SK-N-SH treated with all-trans-retinoic acid at 6 μM for 48 hours (cell line): ENCODE data around the gene FRMD4A.

Experiments
- ATAC-seq: fragments of 200-7000 bp; cut with Tn5 transposase; 3 replicates; pipeline ENCODE4 v1.9.1; 2020; ENCODE audit warnings: mild to moderate bottlenecking, moderate library complexity
- ARNTL ChIP-seq: fragments of 450-650 bp; formaldehyde crosslinking; IDR thresholded peaks from 2 replicates; pipeline ENCODE4 v1.5.0; 2020; ENCODE audit warnings: low read depth, mild to moderate bottlenecking, moderate library complexity, borderline replicate concordance
- BACH2 ChIP-seq: fragments of 250-450 bp; sonication (Bioruptor Pico); IDR thresholded peaks from 2 replicates; pipeline ENCODE4 v1.9.0; 2021; ENCODE audit warnings: mild to moderate bottlenecking, borderline replicate concordance
- CREB5 ChIP-seq: fragments of 250-450 bp; sonication (Bioruptor Pico); IDR thresholded peaks from 2 replicates; pipeline ENCODE4 v1.5.1; 2020; ENCODE audit warnings: low read depth, mild to moderate bottlenecking, moderate library complexity
- CSDC2 ChIP-seq: fragments of 250-450 bp; sonication (Bioruptor Pico); IDR thresholded peaks from 2 replicates; pipeline ENCODE4 v1.5.0; 2020; ENCODE audit warnings: mild to moderate bottlenecking, moderate library complexity
- CSRNP3 ChIP-seq: fragments of 250-450 bp; sonication (Bioruptor Pico); IDR thresholded peaks from 2 replicates; pipeline ENCODE4 v1.5.1; 2021; ENCODE audit warnings: mild to moderate bottlenecking, moderate library complexity
- ESRRG ChIP-seq: fragments of 250-450 bp; sonication (Bioruptor Pico); IDR thresholded peaks from 2 replicates; pipeline ENCODE4 v1.6.1; 2021; ENCODE audit warnings: mild to moderate bottlenecking
- GLIS3 ChIP-seq: fragments of 250-450 bp; sonication (Bioruptor Pico); IDR thresholded peaks from 2 replicates; pipeline ENCODE4 v1.5.0; 2020; ENCODE audit warnings: mild to moderate bottlenecking, moderate library complexity
- ISL1 ChIP-seq: fragments of 250-450 bp; sonication (Bioruptor Pico); IDR thresholded peaks from 2 replicates; pipeline ENCODE4 v2.1.2; 2022; ENCODE audit warnings: mild to moderate bottlenecking, moderate library complexity
- OSR1 ChIP-seq: fragments of 250-450 bp; sonication (Bioruptor Pico); IDR thresholded peaks from 2 replicates; pipeline ENCODE4 v1.8.0; 2022; ENCODE audit warnings: moderate library complexity, mild to moderate bottlenecking, inconsistent platforms
- PATZ1 ChIP-seq: fragments of 250-450 bp; sonication (Bioruptor Pico); IDR thresholded peaks from 2 replicates; pipeline ENCODE4 v1.8.0; 2020; ENCODE audit warnings: mild to moderate bottlenecking, moderate library complexity, borderline replicate concordance
- POU6F1 ChIP-seq: fragments of 250-450 bp; sonication (Bioruptor Pico); IDR thresholded peaks from 2 replicates; pipeline ENCODE4 v1.8.0; 2021; ENCODE audit warnings: low read depth, mild to moderate bottlenecking, moderate library complexity, borderline replicate concordance
- PPARA ChIP-seq: fragments of 250-450 bp; sonication (Bioruptor Pico); IDR thresholded peaks from 2 replicates; pipeline ENCODE4 v1.5.0; 2020; ENCODE audit warnings: mild to moderate bottlenecking, borderline replicate concordance
- RARB ChIP-seq: fragments of 250-450 bp; sonication (Bioruptor Pico); IDR thresholded peaks from 2 replicates; pipeline ENCODE4 v1.8.0; 2021; ENCODE audit warnings: mild to moderate bottlenecking, moderate library complexity
- SNAI2 ChIP-seq: fragments of 250-450 bp; sonication (Bioruptor Pico); IDR thresholded peaks from 2 replicates; pipeline ENCODE4 v1.5.0; 2020; ENCODE audit warnings: mild to moderate bottlenecking, moderate library complexity
- TCF4 ChIP-seq: fragments of 250-450 bp; sonication (Bioruptor Pico); IDR thresholded peaks from 2 replicates; pipeline ENCODE4 v1.8.0; 2021; ENCODE audit warnings: mild to moderate bottlenecking, moderate library complexity, borderline replicate concordance
- TOX ChIP-seq: fragments of 250-450 bp; sonication (Bioruptor Pico); IDR thresholded peaks from 2 replicates; pipeline ENCODE4 v1.8.0; 2021; ENCODE audit warnings: mild to moderate bottlenecking, moderate library complexity, borderline replicate concordance
- ZC3H10 ChIP-seq: fragments of 250-450 bp; sonication (Bioruptor Pico); IDR thresholded peaks from 2 replicates; pipeline ENCODE4 v1.5.1; 2021; ENCODE audit warnings: mild to moderate bottlenecking, moderate library complexity
- ZFP3 ChIP-seq: fragments of 250-450 bp; sonication (Bioruptor Pico); IDR thresholded peaks from 2 replicates; pipeline ENCODE4 v1.5.0; 2020; ENCODE audit warnings: mild to moderate bottlenecking, moderate library complexity
- ZFP30 ChIP-seq: fragments of 450-650 bp; formaldehyde crosslinking; IDR thresholded peaks from 2 replicates; pipeline ENCODE4 v1.5.0; 2022; ENCODE audit warnings: mild to moderate bottlenecking, moderate library complexity
- ZNF565 ChIP-seq: fragments of 450-650 bp; formaldehyde crosslinking; conservative IDR thresholded peaks from 2 replicates; pipeline ENCODE4 v1.5.0; 2020; ENCODE audit warnings: low read depth, mild to moderate bottlenecking, moderate library complexity
- ZNF70 ChIP-seq: fragments of 450-650 bp; formaldehyde crosslinking; IDR thresholded peaks from 2 replicates; pipeline ENCODE4 v1.5.0; 2020; ENCODE audit warnings: mild to moderate bottlenecking, moderate library complexity
- TF ChIP-seq, protein P1 (sequence below): fragments of 250-450 bp; sonication (Bioruptor Pico); IDR thresholded peaks from 2 replicates; pipeline ENCODE4 v1.5.0; 2020; ENCODE audit warnings: mild to moderate bottlenecking, moderate library complexity

The FRMD4A gene

GRCh38 chr10:14146025-14146424, 184.7 kb downstream of the FRMD4A start:
- TF ChIP-seq POU6F1 (CRISPR knock-in tag) (no peak), TOX (CRISPR knock-in tag) (no peak), BACH2 (CRISPR knock-in tag) (no peak), ZC3H10 (CRISPR knock-in tag) (no peak), ARNTL (CRISPR knock-in tag) (no peak), CSRNP3 (CRISPR knock-in tag) (no peak), SNAI2 (CRISPR knock-in tag) (no peak), ZNF70 (CRISPR knock-in tag) (no peak), OSR1 (CRISPR knock-in tag) (no peak), PPARA (CRISPR knock-in tag) (no peak), ISL1 (CRISPR knock-in tag) (no peak), RARB (CRISPR knock-in tag) (no peak)
- TF ChIP-seq, all 23 proteins: peak for 0
- no peak for ATAC-seq

- TF ChIP-seq OSR1 (CRISPR knock-in tag) (no peak), ZFP30 (CRISPR knock-in tag) (no peak), PATZ1 (CRISPR knock-in tag) (no peak), ZNF565 (no peak), RARB (CRISPR knock-in tag) (no peak), ISL1 (CRISPR knock-in tag) (no peak), ZFP3 (CRISPR knock-in tag) (no peak), TOX (CRISPR knock-in tag) (no peak), POU6F1 (CRISPR knock-in tag) (no peak), ESRRG (no peak), SNAI2 (CRISPR knock-in tag) (no peak), TCF4 (CRISPR knock-in tag) (no peak), ZC3H10 (CRISPR knock-in tag) (no peak)
- TF ChIP-seq, protein P1, sequence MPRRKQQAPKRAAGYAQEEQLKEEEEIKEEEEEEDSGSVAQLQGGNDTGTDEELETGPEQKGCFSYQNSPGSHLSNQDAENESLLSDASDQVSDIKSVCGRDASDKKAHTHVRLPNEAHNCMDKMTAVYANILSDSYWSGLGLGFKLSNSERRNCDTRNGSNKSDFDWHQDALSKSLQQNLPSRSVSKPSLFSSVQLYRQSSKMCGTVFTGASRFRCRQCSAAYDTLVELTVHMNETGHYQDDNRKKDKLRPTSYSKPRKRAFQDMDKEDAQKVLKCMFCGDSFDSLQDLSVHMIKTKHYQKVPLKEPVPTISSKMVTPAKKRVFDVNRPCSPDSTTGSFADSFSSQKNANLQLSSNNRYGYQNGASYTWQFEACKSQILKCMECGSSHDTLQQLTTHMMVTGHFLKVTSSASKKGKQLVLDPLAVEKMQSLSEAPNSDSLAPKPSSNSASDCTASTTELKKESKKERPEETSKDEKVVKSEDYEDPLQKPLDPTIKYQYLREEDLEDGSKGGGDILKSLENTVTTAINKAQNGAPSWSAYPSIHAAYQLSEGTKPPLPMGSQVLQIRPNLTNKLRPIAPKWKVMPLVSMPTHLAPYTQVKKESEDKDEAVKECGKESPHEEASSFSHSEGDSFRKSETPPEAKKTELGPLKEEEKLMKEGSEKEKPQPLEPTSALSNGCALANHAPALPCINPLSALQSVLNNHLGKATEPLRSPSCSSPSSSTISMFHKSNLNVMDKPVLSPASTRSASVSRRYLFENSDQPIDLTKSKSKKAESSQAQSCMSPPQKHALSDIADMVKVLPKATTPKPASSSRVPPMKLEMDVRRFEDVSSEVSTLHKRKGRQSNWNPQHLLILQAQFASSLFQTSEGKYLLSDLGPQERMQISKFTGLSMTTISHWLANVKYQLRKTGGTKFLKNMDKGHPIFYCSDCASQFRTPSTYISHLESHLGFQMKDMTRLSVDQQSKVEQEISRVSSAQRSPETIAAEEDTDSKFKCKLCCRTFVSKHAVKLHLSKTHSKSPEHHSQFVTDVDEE (CRISPR knock-in tag): no peak
- ATAC-seq: no peak
Observed at GRCh38 chr10:14144451-14144850, 186.3 kb downstream of the FRMD4A start.

DNA sequence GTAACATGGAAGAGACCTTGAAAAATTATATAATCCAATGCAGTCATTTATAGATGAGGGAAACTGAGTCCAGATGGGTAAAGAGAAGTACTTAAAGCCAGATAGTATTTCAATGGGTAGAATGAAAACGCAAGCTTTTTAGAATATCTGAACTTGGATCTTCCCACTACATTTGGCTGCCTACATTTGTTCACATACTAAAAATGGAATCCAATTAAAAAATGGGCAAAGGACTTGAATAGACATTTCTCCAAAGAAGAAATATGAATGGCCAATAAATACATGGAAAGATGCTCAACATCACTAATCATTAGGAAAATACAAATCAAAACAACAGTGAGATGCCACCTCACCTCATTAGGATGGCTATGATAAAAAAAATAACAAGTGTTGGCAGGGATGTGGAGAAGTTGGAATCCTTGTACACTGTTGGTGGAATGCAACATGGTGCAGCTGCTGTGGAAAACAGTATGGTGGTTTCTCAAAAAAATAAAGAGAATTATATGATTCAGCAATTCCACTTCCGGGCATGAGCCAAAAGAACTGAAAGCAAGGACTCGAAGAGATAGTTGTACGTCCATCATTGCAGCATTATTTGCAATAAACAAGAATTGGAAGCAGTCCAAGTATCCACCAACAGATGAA, 188.0 kb downstream of the FRMD4A start:
- ATAC-seq: no peak
- no peak for TF ChIP-seq TCF4 (CRISPR knock-in tag)
- no peak for TF ChIP-seq POU6F1 (CRISPR knock-in tag)
- TF ChIP-seq CSDC2 (CRISPR knock-in tag): no peak
- no peak for TF ChIP-seq GLIS3 (CRISPR knock-in tag)
- TF ChIP-seq CREB5 (CRISPR knock-in tag): no peak
- TF ChIP-seq, protein P1 (CRISPR knock-in tag): no peak
- no peak for TF ChIP-seq ZFP30 (CRISPR knock-in tag)
